HG03378 (cell line): ENCODE results near the gene LGALS13.

Source experiments
- ATAC-seq: cut with Tn5 transposase; IDR thresholded peaks from one replicate; pipeline ENCODE4 v1.9.1; 2021; ENCODE audit warnings: mild to moderate bottlenecking, moderate library complexity; ENCODE audit not compliant: unreplicated experiment

Gene LGALS13, protein sequence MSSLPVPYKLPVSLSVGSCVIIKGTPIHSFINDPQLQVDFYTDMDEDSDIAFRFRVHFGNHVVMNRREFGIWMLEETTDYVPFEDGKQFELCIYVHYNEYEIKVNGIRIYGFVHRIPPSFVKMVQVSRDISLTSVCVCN

GRCh38 chr19:39602224-39602623, at the start of gene LGALS13:
TSS of gene LGALS13 (plus strand) at chr19:39602524. CDS start at chr19:39602569, 45 bp downstream.
- no peak for ATAC-seq

DNA sequence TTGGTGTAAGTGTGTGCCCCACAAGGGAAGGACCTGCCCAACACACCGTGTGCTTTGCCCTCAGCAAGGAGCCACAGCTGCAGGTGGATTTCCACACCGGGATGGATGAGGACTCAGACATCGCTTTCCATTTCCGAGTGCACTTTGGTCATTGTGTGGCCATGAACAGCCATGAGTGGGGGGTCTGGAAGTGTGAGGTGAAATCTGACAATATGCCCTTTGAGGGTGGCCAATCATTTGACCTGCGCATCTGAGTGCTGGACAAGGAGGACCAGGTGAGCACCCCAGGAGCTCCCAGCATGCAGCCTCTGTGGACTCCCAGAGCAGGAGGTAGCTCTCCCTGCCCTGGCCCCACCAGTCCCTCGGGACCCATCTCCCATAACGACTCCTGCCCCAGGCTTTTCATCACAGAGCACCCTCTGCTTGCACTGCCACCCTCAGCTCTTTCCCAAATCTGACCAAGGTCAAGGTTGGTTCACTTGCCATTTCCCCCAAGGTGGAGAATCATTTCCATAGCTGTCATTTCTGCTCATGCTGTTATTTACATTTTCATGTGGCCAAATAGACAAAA, 49.2 kb upstream of the LGALS13 start:
- ATAC-seq, result no peak

DNA sequence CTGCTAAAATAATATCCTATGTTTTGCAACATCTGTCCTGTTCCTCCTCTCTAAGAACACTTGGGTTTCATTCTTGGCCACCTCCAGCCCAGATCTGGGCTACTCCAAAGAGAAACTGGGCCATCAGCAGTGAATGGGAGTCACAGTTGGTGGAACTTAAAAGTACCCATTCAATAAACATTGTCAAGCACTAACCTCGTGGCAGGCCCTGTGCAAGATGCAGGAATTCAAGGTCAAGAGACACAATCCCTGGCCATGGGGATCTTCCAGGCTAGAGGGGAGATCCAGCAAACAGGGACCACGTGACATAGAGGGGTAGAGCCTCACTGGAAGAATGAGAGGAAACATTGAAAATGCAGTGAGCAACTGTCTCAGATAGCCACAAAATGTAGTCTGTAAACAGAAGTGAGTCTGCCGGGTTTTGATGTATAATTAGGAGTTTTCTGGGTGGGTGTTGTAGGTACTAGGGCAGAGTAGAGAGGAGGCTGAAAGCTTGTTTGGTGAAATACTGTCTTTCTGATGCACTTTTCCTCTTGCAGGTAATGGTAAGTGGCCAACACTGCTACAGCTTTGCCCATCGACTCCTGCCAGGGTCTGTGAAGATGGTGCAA, 47.5 kb upstream of the LGALS13 start:
- no peak for ATAC-seq

GRCh38 chr19:39555883-39556282, 46.4 kb upstream of the LGALS13 start:
- ATAC-seq, result no peak

DNA sequence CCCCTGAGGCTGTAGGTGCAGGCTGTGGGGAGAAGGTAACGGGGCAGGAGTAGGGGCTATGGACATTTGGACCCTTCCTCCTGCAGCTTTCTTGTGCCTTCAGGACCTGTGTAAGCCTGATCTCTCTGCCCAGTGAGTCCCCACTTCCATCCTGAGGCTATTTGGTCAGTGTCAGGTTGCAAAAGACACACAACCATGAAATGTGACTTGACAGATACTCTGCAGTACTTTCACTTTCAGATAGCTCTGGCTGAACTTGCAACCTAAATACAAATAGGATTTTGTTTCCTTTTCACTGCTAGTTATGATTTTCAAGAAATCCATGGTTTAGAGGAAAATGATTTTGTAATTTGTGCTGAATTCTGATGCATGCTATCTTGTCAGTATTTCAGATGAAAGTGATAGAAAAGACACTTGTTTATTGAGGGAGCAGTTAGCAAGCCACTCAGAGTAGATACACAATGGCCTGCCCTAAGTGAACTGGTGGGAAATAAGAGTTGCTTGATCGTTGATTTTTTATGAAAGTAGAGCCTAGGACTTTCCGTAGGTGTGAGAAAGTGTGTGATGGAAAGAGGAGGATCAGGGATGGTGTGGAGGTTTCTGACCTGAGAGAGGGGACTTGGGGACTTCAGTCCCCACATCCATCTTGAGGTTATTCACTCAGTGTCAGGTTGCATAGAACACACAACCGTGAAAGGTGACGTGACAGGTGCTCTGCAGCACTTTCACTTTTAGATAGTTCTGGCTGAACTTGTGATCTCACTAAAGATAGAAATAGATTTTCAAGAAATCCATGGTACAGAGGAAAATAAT, 44.3 kb upstream of the LGALS13 start:
- ATAC-seq, result no peak

DNA sequence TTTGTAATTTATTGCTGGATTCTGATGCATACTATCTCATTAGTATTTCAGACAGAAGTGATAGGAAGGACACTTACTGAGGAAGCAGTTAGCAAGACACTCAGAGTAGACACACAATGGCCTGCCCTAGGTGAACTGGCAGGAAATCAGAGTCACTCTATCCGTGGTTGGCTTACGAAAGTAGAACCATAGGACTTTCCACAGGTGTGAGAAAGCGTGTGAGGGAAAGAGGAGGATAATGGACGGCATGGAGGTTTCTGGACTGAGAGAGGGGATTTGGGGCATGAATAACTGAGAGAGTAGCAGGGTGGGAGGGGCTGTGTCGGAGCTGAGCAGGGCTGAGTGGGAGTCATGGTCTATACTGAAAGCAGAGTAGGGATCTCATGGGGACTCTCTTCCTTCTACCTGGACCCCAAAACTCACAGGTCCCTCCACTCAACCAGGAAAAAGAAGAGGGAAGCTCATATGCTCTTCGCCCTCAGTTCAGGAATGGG, 43.7 kb upstream of the LGALS13 start:
- ATAC-seq, result no peak

- no peak for ATAC-seq
These were observed 38.9 kb upstream of the LGALS13 start for GRCh38 chr19:39563408-39563807.

GRCh38 chr19:39566064-39566463, 36.3 kb upstream of the LGALS13 start:
- no peak for ATAC-seq

GRCh38 chr19:39568604-39569003, 33.7 kb upstream of the LGALS13 start:
- no peak for ATAC-seq

- no peak for ATAC-seq
These were observed 19.9 kb upstream of the LGALS13 start for GRCh38 chr19:39582442-39582841.

DNA sequence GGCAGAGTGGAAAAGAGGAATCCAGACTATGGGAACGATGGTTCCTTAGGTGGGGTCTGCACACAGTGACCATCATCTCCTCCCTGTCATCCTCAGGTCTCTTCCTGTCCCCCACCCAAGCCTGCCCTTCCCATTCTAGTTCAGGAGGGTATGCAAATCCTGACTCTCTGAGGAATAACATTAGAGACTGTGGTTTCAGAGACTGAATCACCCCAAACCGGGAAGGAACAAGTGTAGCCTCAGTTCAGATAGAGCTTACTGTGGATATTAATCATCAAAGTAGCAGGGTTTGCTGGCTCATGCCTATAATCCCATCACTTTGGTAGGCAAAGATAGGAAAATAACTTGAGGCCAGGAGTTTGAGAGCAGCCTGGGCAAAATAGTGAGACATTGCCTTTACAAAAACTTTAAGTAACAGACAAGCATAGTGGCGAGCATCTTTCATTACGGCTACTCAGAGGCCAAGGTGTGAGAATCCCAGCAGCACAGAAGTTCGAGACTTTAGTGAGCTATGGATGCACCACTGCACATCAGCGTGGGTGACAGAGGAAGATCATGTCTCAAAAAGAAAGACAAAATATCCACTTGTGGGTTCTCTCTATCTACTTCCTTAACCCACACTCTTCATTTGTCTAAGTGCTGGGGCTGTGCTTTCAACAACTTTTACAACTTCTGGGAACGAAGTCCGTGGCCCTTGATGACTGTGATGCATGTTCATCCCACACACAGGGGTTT, 19.3 kb upstream of the LGALS13 start:
- ATAC-seq, result no peak

DNA sequence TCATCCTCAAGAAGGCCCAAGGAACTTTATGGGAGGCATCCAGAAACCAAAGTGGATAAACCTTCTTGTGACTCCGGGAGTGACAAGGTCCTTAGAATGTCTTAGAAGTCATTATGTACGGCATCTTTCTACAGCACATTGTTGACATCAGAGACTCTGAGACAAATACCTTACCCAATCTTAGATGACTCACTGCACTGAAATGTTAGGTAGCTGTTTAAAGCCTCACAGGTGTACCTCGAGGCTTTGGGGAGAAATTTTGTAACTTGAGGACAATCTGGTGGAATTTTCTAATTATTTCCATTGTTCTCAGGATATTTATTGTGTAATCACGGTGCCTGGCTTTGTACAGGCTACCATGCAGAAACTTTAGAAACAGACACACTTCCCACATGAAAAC, 14.8 kb upstream of the LGALS13 start:
- no peak for ATAC-seq

DNA sequence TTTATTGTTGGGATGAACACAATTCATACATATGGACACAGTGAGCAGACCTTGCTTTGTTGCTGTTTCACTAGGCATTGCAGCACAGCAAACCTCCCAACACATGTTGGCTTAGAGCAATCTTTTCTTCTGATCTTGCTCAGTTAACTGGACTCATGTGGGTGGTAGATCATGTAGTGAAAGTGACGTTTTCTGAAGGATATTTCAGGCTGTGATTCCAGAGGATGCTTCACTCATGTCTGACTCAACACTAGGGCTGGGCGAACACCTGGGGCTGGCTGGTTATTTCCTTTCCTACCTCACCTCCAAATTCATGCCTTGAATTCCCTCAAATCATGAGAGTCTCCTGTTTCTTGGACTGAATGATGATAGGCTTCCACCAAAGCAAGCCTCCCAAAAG, 14.3 kb upstream of the LGALS13 start:
- ATAC-seq, result no peak

DNA sequence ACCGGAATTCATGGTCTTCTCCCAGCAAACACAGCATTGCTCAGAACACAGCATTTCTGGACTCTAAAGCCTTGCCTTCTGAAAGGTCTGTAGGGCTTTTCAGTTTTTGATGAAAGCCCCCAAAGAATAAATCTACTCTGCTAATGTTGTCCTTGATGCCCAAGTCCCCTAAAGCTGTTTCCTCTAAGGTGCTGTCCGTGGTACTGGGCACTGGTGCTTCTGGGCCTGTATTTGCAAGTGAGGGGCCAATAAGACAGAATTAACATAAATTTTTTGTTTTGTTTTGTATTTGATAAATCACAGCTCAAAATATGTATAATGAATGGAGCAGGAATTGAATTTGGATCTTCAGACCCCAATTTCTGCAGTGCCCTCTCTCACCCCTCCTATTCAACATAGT, 12.1 kb upstream of the LGALS13 start:
- ATAC-seq, result no peak

- ATAC-seq, result no peak
These were observed 9.9 kb upstream of the LGALS13 start for GRCh38 chr19:39592381-39592780.

DNA sequence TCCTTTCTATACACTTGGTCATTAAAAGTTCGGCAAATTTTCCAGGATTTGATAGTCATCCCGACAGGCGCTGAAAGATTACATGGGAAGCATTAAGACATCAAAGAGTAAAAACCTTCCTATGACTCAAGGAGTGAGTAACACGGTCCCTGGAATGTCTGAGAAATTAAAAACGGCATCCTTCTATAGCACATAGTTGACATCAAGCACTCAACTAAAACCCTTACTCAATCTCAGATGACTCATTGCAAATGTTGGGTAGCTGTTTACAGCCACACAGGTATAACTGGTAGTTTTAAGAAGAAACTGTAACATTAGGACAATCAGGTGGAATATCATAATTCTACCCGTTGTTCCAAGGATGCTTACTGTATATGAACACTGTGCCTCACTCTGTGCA, 6.4 kb upstream of the LGALS13 start:
- no peak for ATAC-seq

DNA sequence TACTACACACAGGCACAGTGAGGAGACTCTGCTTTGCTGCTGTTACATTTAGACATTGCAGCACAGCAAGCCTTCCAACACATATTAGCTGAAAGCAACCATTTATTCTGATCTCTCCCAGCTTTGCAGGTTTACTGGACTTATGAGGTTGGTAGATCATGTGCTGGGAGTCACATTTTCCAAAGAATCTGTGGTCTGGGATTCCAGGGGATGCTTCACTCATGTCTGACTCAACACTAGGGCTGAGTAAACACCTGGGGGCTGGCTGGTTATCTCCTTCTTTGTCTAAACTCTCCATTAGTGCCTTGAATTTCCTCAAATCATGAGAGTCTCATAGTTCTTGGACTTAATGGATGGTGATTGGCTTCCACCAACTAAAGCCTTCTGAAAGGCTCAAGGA, 5.4 kb upstream of the LGALS13 start:
- ATAC-seq, result no peak

DNA sequence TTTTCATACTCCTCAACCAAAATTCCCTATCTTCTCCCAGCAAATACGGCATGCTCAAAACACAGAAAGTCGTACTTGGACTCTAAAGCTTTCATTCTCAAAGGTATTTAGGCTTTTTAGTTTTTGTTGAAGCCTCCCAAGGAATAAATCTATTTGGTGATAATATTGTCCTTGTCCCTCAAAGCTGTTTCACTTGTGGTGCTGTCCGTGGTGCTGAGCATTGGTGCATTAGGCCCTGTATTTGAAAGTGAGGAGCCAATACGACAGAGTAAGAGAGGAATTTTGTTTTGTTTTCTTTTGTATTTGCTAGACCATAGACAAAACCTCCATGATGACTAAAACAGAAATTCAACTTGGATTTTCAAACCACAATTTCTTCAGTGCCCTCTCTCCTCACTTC, 3.2 kb upstream of the LGALS13 start:
- no peak for ATAC-seq

DNA sequence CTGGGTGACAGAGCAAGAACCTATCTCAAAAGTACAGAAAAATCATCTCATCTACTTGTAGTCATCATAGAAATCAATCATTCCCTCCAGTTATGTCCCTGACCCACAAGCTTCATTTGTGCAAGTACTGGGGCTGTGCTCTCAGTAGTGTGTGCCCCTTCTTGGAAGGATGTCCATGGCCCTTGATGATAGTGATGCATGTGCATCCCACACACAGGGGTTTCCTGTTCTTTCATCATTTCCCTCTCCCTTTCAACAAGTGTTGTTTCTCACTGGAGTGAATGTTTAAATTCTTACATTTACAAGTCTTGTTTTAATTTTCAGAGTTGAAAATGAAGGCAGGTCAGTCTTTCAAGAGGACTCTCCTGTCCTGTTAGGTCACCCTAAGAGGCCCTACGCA, 1.5 kb downstream of the LGALS13 start:
- ATAC-seq, result no peak

GRCh38 chr19:39607021-39607420, 4.7 kb downstream of the LGALS13 start:
- no peak for ATAC-seq

GRCh38 chr19:39607561-39607960, 5.2 kb downstream of the LGALS13 start:
- no peak for ATAC-seq
